ENCODE results near the gene CLEC7A.

CLEC7A gene

DNA sequence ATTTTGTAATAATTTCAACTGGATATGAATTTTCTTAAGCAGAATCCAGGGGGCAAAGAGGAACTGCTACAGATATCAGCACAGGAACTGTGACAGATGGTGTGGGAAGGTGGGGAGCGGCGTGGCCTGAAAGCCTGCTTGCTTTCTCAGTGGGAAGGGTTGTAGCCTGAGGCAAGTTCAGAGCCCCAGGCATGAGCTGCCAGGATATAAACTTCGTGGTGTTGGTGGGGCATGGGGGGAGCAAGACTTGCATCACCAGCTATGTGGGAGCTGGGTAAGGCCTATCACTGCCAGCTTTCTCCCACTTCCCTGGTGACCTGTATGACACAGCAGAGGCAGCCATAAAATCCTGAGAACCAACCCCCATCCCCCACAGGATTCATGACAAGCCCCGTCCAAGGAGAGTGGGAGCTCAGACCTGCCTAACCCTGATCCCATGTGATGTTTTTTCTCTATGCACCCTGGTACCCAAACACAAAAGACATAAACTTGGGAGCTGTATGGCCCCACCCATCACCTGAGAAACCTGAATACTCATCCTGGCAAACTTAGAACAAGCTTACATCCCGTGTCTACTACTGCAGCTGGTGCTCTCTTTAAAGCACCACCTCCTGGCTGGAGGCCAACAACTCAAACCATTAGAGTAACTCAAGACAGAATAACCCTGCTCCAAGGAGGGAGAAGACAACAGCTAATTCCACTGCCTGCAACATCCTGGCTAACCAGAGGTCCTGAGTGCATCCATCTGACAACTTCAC lies 47.7 kb downstream of the CLEC7A start:
- CTCF ChIA-PET, result interaction anchor here (0.6 to 0.8 kb wide), 3 partner anchors 58 to 330 kb away, joined by 3 to 4 read pairs (median 4); no protein-coding TSS in a partner anchor
- POLR2A ChIA-PET, result no interaction called here

DNA sequence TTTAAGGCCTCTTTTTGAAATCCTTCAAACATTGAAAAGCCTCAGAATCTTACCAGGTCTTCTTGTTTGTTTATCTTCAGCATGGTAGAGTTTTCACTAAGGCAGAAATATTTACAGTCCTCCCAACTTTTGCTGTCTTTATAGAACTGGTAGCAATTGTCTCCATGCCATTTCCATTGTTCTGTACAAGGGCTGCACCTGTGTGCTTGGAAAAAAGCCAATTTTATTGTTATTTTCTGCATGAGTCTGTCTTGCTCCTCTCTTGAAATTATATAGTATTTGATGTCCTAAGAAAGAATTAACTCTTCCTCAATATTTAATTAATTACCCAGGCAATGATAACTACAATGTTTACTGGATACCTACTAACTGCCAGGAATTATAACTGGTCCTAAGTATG lies 54.5 kb downstream of the CLEC7A start:
- Histone ChIP-seq H3K36me3 (ENCODE audit: control insufficient read depth in 2 of 2, insufficient read depth in 1 of 2, low read length in 2 of 2) (no peaks in the 10 kb centered on the region), H3K4me3 (ENCODE audit: low read depth, low read length) (no peak overlapping the region), H3K9me3 (ENCODE audit: control insufficient read depth, insufficient read depth, low read depth, low read length) (no peaks in the 10 kb centered on the region), H3K27ac (ENCODE audit: extremely low read depth, low read depth, low read length) (no peak overlapping the region), H3K4me1 (ENCODE audit: control insufficient read depth, insufficient read depth, low read length) (no peaks in the 10 kb centered on the region)
- ChIA-PET CTCF (no interaction called here), POLR2A (no interaction called here)
- TF ChIP-seq MYNN (tag by site-specific recombination; IDR thresholded peaks at IDR 0.05; ENCODE audit: borderline replicate concordance), result no peak

More for the DNA sequence above, 47.7 kb downstream of the CLEC7A start:
- no peak overlapping the region for H3K27ac ChIP-seq (ENCODE audit: extremely low read depth, low read depth, low read length)
- H3K9me3 ChIP-seq (ENCODE audit: control insufficient read depth, insufficient read depth, low read depth, low read length), result no peaks in the 10 kb centered on the region
- no peak overlapping the region for H3K4me3 ChIP-seq (ENCODE audit: low read depth, low read length)
- H3K4me1 ChIP-seq (ENCODE audit: control insufficient read depth, insufficient read depth, low read length), result no peaks in the 10 kb centered on the region; the same call in 1 of the 2 replicates
- no peaks in the 10 kb centered on the region for H3K36me3 ChIP-seq (ENCODE audit: control insufficient read depth in 2 of 2, insufficient read depth in 1 of 2, low read length in 2 of 2)
- TF ChIP-seq EGR2 (tag by site-specific recombination; IDR thresholded peaks at IDR 0.05; ENCODE audit: low read depth) (peak; percentile 73), ZFHX2 (tag by site-specific recombination; conservative IDR thresholded peaks at IDR 0.05) (peak; percentile 76), ZNF121 (tag by site-specific recombination; IDR thresholded peaks at IDR 0.05) (no peak), ZBTB20 (tag by site-specific recombination; IDR thresholded peaks at IDR 0.05) (0 out of 2 replicates have a peak, but pooled peaks have one; percentile 14)

DNA sequence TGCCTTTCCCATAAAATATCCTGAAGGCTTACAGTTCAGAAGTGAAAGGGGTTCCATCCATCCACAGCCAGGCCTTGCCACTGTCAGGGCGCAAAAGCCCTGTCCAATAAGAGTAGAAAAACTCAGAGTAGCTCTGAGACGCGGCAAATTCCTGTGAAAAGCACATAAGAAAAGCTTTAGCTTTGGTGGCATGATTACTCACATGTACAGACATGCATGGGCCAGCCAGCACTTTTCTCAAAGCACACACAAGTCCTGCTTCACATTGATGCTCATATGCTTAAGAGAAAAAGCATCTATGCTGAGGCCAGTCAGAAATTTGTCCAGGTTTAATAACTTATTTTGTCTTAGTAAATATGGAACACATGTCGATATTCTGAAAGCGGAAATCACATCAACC lies 56.7 kb downstream of the CLEC7A start:
- Histone ChIP-seq H3K9me3 (ENCODE audit: control insufficient read depth, insufficient read depth, low read depth, low read length) (no peaks in the 10 kb centered on the region), H3K36me3 (ENCODE audit: control insufficient read depth in 2 of 2, insufficient read depth in 1 of 2, low read length in 2 of 2) (no peaks in the 10 kb centered on the region), H3K4me1 (ENCODE audit: control insufficient read depth, insufficient read depth, low read length) (no peaks in the 10 kb centered on the region), H3K4me3 (ENCODE audit: low read depth, low read length) (no peak overlapping the region), H3K27ac (ENCODE audit: extremely low read depth, low read depth, low read length) (no peak overlapping the region)
- no peak for TF ChIP-seq ZBTB1 (tag by site-specific recombination; IDR thresholded peaks at IDR 0.05)
- no peak for TF ChIP-seq ZNF623 (tag by site-specific recombination; IDR thresholded peaks at IDR 0.05)
- TF ChIP-seq HOXC10 (CRISPR knock-in tag; IDR thresholded peaks at IDR 0.05), result no peak
- no peak for TF ChIP-seq ZNF248 (tag by site-specific recombination; IDR thresholded peaks at IDR 0.05)
- TF ChIP-seq, protein P1, sequence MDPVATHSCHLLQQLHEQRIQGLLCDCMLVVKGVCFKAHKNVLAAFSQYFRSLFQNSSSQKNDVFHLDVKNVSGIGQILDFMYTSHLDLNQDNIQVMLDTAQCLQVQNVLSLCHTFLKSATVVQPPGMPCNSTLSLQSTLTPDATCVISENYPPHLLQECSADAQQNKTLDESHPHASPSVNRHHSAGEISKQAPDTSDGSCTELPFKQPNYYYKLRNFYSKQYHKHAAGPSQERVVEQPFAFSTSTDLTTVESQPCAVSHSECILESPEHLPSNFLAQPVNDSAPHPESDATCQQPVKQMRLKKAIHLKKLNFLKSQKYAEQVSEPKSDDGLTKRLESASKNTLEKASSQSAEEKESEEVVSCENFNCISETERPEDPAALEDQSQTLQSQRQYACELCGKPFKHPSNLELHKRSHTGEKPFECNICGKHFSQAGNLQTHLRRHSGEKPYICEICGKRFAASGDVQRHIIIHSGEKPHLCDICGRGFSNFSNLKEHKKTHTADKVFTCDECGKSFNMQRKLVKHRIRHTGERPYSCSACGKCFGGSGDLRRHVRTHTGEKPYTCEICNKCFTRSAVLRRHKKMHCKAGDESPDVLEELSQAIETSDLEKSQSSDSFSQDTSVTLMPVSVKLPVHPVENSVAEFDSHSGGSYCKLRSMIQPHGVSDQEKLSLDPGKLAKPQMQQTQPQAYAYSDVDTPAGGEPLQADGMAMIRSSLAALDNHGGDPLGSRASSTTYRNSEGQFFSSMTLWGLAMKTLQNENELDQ (tag by site-specific recombination; IDR thresholded peaks at IDR 0.05; ENCODE audit: low read depth), result no peak
- TF ChIP-seq, protein P2, sequence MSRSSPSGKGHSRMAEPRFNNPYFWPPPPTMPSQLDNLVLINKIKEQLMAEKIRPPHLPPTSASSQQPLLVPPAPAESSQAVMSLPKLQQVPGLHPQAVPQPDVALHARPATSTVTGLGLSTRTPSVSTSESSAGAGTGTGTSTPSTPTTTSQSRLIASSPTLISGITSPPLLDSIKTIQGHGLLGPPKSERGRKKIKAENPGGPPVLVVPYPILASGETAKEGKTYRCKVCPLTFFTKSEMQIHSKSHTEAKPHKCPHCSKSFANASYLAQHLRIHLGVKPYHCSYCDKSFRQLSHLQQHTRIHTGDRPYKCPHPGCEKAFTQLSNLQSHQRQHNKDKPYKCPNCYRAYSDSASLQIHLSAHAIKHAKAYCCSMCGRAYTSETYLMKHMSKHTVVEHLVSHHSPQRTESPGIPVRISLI (tag by site-specific recombination; IDR thresholded peaks at IDR 0.05), result no peak
- no peak for TF ChIP-seq ZNF138 (tag by site-specific recombination; IDR thresholded peaks at IDR 0.05; ENCODE audit: borderline replicate concordance)
- no peak for TF ChIP-seq ZNF394 (tag by site-specific recombination; IDR thresholded peaks at IDR 0.05; ENCODE audit: borderline replicate concordance)
- TF ChIP-seq, protein P3, sequence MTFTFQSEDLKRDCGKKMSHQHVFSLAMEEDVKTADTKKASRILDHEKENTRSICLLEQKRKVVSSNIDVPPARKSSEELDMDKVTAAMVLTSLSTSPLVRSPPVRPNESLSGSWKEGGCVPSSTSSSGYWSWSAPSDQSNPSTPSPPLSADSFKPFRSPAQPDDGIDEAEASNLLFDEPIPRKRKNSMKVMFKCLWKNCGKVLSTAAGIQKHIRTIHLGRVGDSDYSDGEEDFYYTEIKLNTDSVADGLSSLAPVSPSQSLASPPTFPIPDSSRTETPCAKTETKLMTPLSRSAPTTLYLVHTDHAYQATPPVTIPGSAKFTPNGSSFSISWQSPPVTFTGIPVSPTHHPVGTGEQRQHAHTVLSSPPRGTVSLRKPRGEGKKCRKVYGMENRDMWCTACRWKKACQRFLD (tag by site-specific recombination; IDR thresholded peaks at IDR 0.05), result no peak
- no peak for TF ChIP-seq SP2 (tag by site-specific recombination; IDR thresholded peaks at IDR 0.05)
- TF ChIP-seq, protein P4, sequence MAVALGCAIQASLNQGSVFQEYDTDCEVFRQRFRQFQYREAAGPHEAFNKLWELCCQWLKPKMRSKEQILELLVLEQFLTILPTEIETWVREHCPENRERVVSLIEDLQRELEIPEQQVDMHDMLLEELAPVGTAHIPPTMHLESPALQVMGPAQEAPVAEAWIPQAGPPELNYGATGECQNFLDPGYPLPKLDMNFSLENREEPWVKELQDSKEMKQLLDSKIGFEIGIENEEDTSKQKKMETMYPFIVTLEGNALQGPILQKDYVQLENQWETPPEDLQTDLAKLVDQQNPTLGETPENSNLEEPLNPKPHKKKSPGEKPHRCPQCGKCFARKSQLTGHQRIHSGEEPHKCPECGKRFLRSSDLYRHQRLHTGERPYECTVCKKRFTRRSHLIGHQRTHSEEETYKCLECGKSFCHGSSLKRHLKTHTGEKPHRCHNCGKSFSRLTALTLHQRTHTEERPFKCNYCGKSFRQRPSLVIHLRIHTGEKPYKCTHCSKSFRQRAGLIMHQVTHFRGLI (tag by site-specific recombination; IDR thresholded peaks at IDR 0.05), result no peak
- no peak for TF ChIP-seq WT1 (tag by site-specific recombination; IDR thresholded peaks at IDR 0.05)
- no peak for TF ChIP-seq EGR2 (tag by site-specific recombination; IDR thresholded peaks at IDR 0.05; ENCODE audit: low read depth)
- TF ChIP-seq, protein P5, sequence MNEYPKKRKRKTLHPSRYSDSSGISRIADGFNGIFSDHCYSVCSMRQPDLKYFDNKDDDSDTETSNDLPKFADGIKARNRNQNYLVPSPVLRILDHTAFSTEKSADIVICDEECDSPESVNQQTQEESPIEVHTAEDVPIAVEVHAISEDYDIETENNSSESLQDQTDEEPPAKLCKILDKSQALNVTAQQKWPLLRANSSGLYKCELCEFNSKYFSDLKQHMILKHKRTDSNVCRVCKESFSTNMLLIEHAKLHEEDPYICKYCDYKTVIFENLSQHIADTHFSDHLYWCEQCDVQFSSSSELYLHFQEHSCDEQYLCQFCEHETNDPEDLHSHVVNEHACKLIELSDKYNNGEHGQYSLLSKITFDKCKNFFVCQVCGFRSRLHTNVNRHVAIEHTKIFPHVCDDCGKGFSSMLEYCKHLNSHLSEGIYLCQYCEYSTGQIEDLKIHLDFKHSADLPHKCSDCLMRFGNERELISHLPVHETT (tag by site-specific recombination; IDR thresholded peaks at IDR 0.05), result no peak
- ChIA-PET CTCF (interaction anchor here (0.6 kb wide), 1 partner anchor 70 kb away, joined by 4 read pairs; no protein-coding TSS in a partner anchor), POLR2A (no interaction called here)
